NCI-H1092 treated with DMSO at 0.1 percent for 48 hours (cell line): Measurements from ENCODE around the gene TMEM87A.

Experiments used
- DNase-seq: peaks from one replicate; lab custom pipeline; 2025; lab: John Stamatoyannopoulos, UW

Gene TMEM87A

GRCh38 chr15:42202653-42203052 lies 70.6 kb downstream of the TMEM87A start:
- DNase-seq = no peak

GRCh38 chr15:42201801-42202200 lies 71.4 kb downstream of the TMEM87A start:
- DNase-seq = no peak

- no peak for DNase-seq
Measured at GRCh38 chr15:42199126-42199525, 74.1 kb downstream of the TMEM87A start.

- DNase-seq = no peak
Measured at GRCh38 chr15:42198516-42198915, 74.7 kb downstream of the TMEM87A start.

GRCh38 chr15:42194513-42194912 lies 78.7 kb downstream of the TMEM87A start:
- no peak for DNase-seq

- no peak for DNase-seq
Measured at GRCh38 chr15:42193383-42193782, 79.8 kb downstream of the TMEM87A start.

- DNase-seq = no peak
Measured at GRCh38 chr15:42191610-42192346, 81.5 kb downstream of the TMEM87A start.

GRCh38 chr15:42190370-42190769 lies 82.9 kb downstream of the TMEM87A start:
- no peak for DNase-seq

GRCh38 chr15:42185801-42186200 lies 87.4 kb downstream of the TMEM87A start:
- DNase-seq = no peak

- no peak for DNase-seq
Measured at GRCh38 chr15:42184736-42185135, 88.5 kb downstream of the TMEM87A start.

GRCh38 chr15:42184296-42184695 lies 88.9 kb downstream of the TMEM87A start:
- DNase-seq = no peak

GRCh38 chr15:42182961-42183360 lies 90.3 kb downstream of the TMEM87A start:
- no peak for DNase-seq

GRCh38 chr15:42182328-42182886 lies 90.8 kb downstream of the TMEM87A start:
- DNase-seq = no peak

- DNase-seq = no peak
Measured at GRCh38 chr15:42178056-42178455, 95.2 kb downstream of the TMEM87A start.

GRCh38 chr15:42175671-42176070 lies 97.6 kb downstream of the TMEM87A start:
- no peak for DNase-seq

- DNase-seq = no peak
Measured at GRCh38 chr15:42172475-42172874, 100.8 kb downstream of the TMEM87A start.

- DNase-seq = no peak
Measured at GRCh38 chr15:42171795-42172194, 101.4 kb downstream of the TMEM87A start.

GRCh38 chr15:42171122-42171521 lies 102.1 kb downstream of the TMEM87A start:
- no peak for DNase-seq

GRCh38 chr15:42166225-42166940 lies 106.8 kb downstream of the TMEM87A start:
- DNase-seq = no peak

GRCh38 chr15:42165106-42165505 lies 108.1 kb downstream of the TMEM87A start:
- no peak for DNase-seq

GRCh38 chr15:42163947-42164550 lies 109.2 kb downstream of the TMEM87A start:
- DNase-seq = no peak

GRCh38 chr15:42163291-42163690 lies 109.9 kb downstream of the TMEM87A start:
- DNase-seq = no peak
